K562 (cell line): Measurements from ENCODE around the gene NET1. TPM values are rescaled to one million over a fixed set of nuclear protein-coding genes. Genes with fewer than 3 reads are reported as not detected.

Experiments used
- JUN ChIP-seq, 2 experiments: sonication (generic) in 1 of 2; formaldehyde crosslinking in 1 of 2; IDR thresholded peaks; 2 replicates each; pipeline versions ENCODE4 v1.6.1 to v1.8.0; 2012 to 2022; ENCODE audit warnings: borderline replicate concordance in 2 of 2, mild to moderate bottlenecking in 2 of 2, improper control_type of control experiment in 1 of 2, low read depth in 1 of 2, low read length in 1 of 2, missing genetic modification reagents in 1 of 2
- KLF16 ChIP-seq: IDR thresholded peaks from 2 replicates; pipeline ENCODE4 v1.6.1; 2016; ENCODE audit warnings: antibody characterized with exemption
- REST ChIP-seq, 2 experiments: fragments of 450-650 bp; formaldehyde crosslinking in 1 of 2; IDR thresholded peaks; 2 replicates each; pipeline versions ENCODE4 v1.4.0 to v1.6.1; 2014 to 2020; ENCODE audit warnings: mild to moderate bottlenecking in 2 of 2, borderline replicate concordance in 1 of 2, low read depth in 1 of 2
- SMC3 ChIP-seq: conservative IDR thresholded peaks from 2 replicates; pipeline ENCODE4 v1.6.1; 2011; ENCODE audit warnings: low read depth, low read length, improper control_type of control experiment; ENCODE audit not compliant: insufficient read depth
- SRSF7 ChIP-seq: fragments of 200-400 bp; formaldehyde crosslinking; optimal IDR thresholded peaks from 2 replicates; pipeline ENCODE3; 2017; ENCODE audit warnings: mild to moderate bottlenecking, low read depth, low read length
- ZNF175 ChIP-seq: fragments of 200-800 bp; sonication (Bioruptor generic); IDR thresholded peaks from 2 replicates; pipeline ENCODE4 v1.6.1; 2016; ENCODE audit warnings: low read depth, mild to moderate bottlenecking, missing genetic modification characterization, missing compliant biosample characterization
- ZNF699 ChIP-seq: fragments of 250-450 bp; sonication (Bioruptor Pico); IDR thresholded peaks from 2 replicates; pipeline ENCODE4 v1.8.0; 2021; ENCODE audit warnings: mild to moderate bottlenecking, moderate library complexity; ENCODE audit not compliant: insufficient replicate concordance
- polyA plus RNA-seq, 8 experiments: library from polyadenylated mRNA; depleted of rRNA in 4 of 8; stranded (reverse) in 5 of 8; unstranded in 3 of 8; fragments of >200 nt; fragmentation: Nextera tagmentation in 2 of 8; fragmentation: Illumina TruSeq in 1 of 8; extraction: Ambion mirVana in 2 of 8; extraction: Trizol in 1 of 8; gene quantifications; 2 replicates each; pipeline versions ENCODE4 v1.2.1 to v1.2.3, GENCODE V29; 2011 to 2014; ENCODE audit warnings: inconsistent platforms in 1 of 8, missing spikeins in 1 of 8
- total RNA-seq, 7 experiments: library from RNA; depleted of rRNA in 6 of 7; stranded (reverse); fragments of >200 nt in 6 of 7; fragmentation: Illumina TruSeq in 2 of 7; extraction: Trizol in 2 of 7; gene quantifications; 2 replicates each; pipeline versions ENCODE4 v1.2.1 to v1.2.3, GENCODE V29; 2011 to 2021; ENCODE audit warnings: low replicate concordance in 1 of 7
- TF ChIP-seq, protein P1 (sequence below): fragments of 450-650 bp; IDR thresholded peaks from 2 replicates; pipeline ENCODE4 v1.6.1; 2017; ENCODE audit warnings: antibody characterized with exemption, mild to moderate bottlenecking

Gene NET1
- total and polyA plus RNA-seq, 9 of the 15 experiments (the other 6 are each of a cell fraction or from before 2014, with no cell fraction given): 47.4 to 258 (median 106) TPM

DNA sequence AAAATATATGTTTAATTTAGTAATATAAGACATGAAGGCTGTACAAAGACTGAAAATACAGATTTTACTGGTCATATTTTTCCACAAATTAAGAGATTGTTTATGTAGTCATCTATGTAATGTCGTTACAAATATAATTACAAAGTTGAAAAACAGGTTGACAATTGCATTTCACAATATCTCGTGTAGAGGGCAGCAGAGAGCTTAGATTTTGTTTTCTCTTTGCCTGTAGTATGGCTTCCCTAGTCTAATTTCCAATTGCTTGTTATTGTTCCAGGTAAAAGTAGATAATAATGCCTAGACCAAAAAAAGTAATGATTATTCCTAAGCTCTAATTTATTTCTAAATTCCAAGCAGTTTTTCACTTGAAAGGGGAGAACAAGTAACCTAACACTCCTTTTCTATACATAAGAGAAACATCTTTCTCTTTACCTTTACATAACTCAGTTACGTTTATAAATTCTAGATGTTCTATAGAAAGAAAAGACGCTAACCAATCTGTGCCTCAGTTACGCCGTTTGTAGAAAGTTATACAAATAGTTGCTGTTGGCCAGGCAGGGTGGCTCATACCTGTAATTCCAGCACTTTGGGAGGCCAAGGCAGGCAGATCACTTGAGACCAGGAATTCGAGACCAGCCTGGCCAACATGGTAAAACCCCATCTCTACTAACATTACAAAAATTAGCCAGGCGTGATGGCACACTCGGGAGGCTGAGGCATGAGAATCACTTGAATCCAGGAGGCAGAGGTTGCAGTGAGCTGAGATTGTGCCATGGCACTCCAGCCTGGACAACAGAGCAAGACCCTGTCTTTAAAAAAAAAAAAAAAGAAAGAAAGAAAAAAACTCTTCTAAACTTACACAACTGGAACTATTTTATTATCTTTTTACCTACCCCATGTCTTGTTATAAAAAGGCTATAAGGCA, 30.0 kb downstream of the NET1 start (continued):
- TF ChIP-seq REST (IDR thresholded peaks at IDR 0.05; ENCODE audit: borderline replicate concordance): peak; percentile 78; the same call in 1 of the 2 replicates
- TF ChIP-seq REST (CRISPR knock-in tag; IDR thresholded peaks at IDR 0.05; ENCODE audit: low read depth): no peak
- TF ChIP-seq SRSF7: no peak
- TF ChIP-seq, protein P1, sequence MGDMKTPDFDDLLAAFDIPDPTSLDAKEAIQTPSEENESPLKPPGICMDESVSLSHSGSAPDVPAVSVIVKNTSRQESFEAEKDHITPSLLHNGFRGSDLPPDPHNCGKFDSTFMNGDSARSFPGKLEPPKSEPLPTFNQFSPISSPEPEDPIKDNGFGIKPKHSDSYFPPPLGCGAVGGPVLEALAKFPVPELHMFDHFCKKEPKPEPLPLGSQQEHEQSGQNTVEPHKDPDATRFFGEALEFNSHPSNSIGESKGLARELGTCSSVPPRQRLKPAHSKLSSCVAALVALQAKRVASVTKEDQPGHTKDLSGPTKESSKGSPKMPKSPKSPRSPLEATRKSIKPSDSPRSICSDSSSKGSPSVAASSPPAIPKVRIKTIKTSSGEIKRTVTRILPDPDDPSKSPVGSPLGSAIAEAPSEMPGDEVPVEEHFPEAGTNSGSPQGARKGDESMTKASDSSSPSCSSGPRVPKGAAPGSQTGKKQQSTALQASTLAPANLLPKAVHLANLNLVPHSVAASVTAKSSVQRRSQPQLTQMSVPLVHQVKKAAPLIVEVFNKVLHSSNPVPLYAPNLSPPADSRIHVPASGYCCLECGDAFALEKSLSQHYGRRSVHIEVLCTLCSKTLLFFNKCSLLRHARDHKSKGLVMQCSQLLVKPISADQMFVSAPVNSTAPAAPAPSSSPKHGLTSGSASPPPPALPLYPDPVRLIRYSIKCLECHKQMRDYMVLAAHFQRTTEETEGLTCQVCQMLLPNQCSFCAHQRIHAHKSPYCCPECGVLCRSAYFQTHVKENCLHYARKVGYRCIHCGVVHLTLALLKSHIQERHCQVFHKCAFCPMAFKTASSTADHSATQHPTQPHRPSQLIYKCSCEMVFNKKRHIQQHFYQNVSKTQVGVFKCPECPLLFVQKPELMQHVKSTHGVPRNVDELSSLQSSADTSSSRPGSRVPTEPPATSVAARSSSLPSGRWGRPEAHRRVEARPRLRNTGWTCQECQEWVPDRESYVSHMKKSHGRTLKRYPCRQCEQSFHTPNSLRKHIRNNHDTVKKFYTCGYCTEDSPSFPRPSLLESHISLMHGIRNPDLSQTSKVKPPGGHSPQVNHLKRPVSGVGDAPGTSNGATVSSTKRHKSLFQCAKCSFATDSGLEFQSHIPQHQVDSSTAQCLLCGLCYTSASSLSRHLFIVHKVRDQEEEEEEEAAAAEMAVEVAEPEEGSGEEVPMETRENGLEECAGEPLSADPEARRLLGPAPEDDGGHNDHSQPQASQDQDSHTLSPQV: peak; percentile 57; the same call in 1 of the 2 replicates
- no peak for TF ChIP-seq ZNF699 (CRISPR knock-in tag)
- TF ChIP-seq KLF16: 0 out of 2 replicates have a peak, but pooled peaks have one; percentile 8
- TF ChIP-seq SMC3: peak; percentile 56
- TF ChIP-seq JUN (IDR thresholded peaks at IDR 0.05; ENCODE audit: borderline replicate concordance, low read depth, low read length): no peak
- TF ChIP-seq JUN (CRISPR knock-in tag; IDR thresholded peaks at IDR 0.05; ENCODE audit: borderline replicate concordance): no peak
- TF ChIP-seq ZNF175 (CRISPR knock-in tag): no peak
